Head of caudate nucleus (tissue), 42 donors: Measurements from ENCODE around the gene EMILIN1.
"Not testable (repeated sequence)": the region's sequence is repeated elsewhere in the genome, so short reads cannot be mapped to it uniquely, and the experiment has no call there.

Experiments
- DNase-seq, 42 donors: peaks; one replicate each; pipeline versions ENCODE4 v3.0.0 to v3.0.0-alpha.2; 2020 to 2021; ENCODE audit warnings: mixed read lengths in 7 of 42
- intact Hi-C: fragments of 100-400 bp; cut with DNase I; formaldehyde crosslinking; loops from one replicate; pipeline ENCODE4 v1.15.0; 2022

EMILIN1 gene

GRCh38 chr2:27100036-27100435, 21.6 kb downstream of the EMILIN1 start:
- DNase-seq = no peak
- intact Hi-C loops = no loop called here

- DNase-seq = no peak
- intact Hi-C loops = no loop called here
Observed at GRCh38 chr2:27102329-27102728, 23.9 kb downstream of the EMILIN1 start.

GRCh38 chr2:27105981-27106380, 27.6 kb downstream of the EMILIN1 start:
- intact Hi-C loops = no loop called here
- DNase-seq = no peak

GRCh38 chr2:27108221-27108620, 29.8 kb downstream of the EMILIN1 start:
- no peak for DNase-seq
- intact Hi-C loops = no loop called here

GRCh38 chr2:27109083-27109482, 30.7 kb downstream of the EMILIN1 start:
- intact Hi-C loops = no loop called here
- no peak for DNase-seq

GRCh38 chr2:27110603-27111352, 32.4 kb downstream of the EMILIN1 start:
- DNase-seq, intact Hi-C loops: not testable (repeated sequence)

- intact Hi-C loops, DNase-seq: not testable (repeated sequence)
Observed at GRCh38 chr2:27111392-27112078, 33.1 kb downstream of the EMILIN1 start.

- intact Hi-C loops = no loop called here
- no peak for DNase-seq
Observed at GRCh38 chr2:27115519-27115918, 37.1 kb downstream of the EMILIN1 start.

- intact Hi-C loops = no loop called here
- peak in 2 of 42 donors; percentile 42 to 54 for DNase-seq
Observed at GRCh38 chr2:27117995-27118524, 39.6 kb downstream of the EMILIN1 start.

- intact Hi-C loops = no loop called here
- DNase-seq = peak in 29 of 42 donors; percentile 11 to 72 (median 48)
Observed at GRCh38 chr2:27118525-27119329, 40.3 kb downstream of the EMILIN1 start, which contains the start of gene CGREF1. Gene CGREF1 (minus strand): TSS chr2:27119128. CDS start chr2:27104366, 14,762 bp downstream.

GRCh38 chr2:27119330-27119670, 40.9 kb downstream of the EMILIN1 start:
- intact Hi-C loops, DNase-seq: not testable (repeated sequence)

- intact Hi-C loops = no loop called here
- DNase-seq = no peak
Observed at GRCh38 chr2:27121906-27122305, 43.5 kb downstream of the EMILIN1 start.

GRCh38 chr2:27122791-27123190, 44.4 kb downstream of the EMILIN1 start:
- no peak for DNase-seq
- intact Hi-C loops = no loop called here

GRCh38 chr2:27123302-27124150, 45.1 kb downstream of the EMILIN1 start, which contains the start of gene ABHD1:
Gene ABHD1 (plus strand): TSS chr2:27123815. CDS start chr2:27123949, 134 bp downstream.
- DNase-seq = peak; percentile 48 to 90 (median 83)
- intact Hi-C loops = no loop called here

GRCh38 chr2:27125104-27125503, 46.7 kb downstream of the EMILIN1 start:
- no peak for DNase-seq
- intact Hi-C loops = no loop called here

- no peak for DNase-seq
- intact Hi-C loops = no loop called here
Observed at GRCh38 chr2:27126252-27126710, 47.9 kb downstream of the EMILIN1 start.

- intact Hi-C loops = no loop called here
- no peak for DNase-seq
Observed at GRCh38 chr2:27127883-27128667, 49.7 kb downstream of the EMILIN1 start.
